NCI-H526 (cell line): Measurements from ENCODE around the gene TRIM37.
A peak's percentile ranks its signal among the peaks of the same experiment; 100 is the strongest.
"Not testable (repeated sequence)": the region's sequence is repeated elsewhere in the genome, so short reads cannot be mapped to it uniquely, and the experiment has no call there.

Source experiments
- DNase-seq, 2 experiments: peaks; one replicate each; lab custom pipeline; 2025; lab: John Stamatoyannopoulos, UW

TRIM37 gene

GRCh38 chr17:59111539-59111938 lies 4.9 kb upstream of the TRIM37 start:
- no peak for DNase-seq

DNA sequence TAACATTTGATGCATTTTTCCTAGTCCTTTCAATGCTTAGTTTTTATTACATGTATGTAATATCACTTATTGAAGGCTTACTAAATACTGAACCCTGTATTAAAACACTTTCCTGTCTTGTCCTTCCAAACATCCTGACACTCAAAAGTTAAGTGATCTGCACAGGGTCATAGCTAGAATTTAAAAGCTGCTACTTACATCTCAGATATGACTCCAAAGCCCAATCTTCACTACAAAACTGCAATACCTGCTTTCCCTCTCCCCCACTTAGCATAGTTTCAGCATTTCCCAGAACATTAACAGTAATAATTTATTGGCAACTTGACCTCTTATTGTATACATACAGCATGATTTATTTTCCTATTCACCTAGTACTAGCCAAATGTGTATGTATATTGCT lies 4.3 kb upstream of the TRIM37 start:
- no peak for DNase-seq

- no peak for DNase-seq
Measured at GRCh38 chr17:59108400-59109102, 1.9 kb upstream of the TRIM37 start.

- DNase-seq: no peak
Measured at GRCh38 chr17:59107306-59107670, 608 bp upstream of the TRIM37 start.

DNA sequence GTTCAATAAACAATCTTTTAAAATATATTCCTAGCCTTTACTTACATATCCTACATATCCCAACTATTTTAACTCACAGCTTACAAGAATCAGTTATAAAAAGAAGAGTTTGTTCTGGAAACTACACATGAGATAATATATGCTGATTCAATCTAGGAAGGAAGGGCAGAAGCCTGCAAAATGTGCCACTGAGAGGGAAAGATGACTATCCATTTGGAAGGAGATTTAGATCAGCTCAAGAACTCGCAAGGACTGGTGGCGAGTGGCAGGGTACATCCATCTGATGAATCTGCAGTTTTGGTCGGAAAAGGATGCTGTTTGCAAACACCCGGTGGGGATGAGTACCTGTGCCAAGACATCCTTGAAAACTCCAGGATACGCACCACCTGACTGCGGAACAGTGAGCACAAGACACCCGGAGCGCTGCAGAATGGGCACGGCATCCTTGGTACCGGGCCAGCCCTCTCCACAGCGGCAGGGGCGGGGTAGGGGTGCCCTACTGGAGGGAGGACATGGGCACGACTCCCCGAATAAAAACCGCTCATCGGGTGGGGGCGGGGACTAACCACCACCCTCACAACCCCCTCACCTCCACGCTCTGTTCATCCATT lies 723 bp downstream of the TRIM37 start:
- peak; percentile 68 to 71 for DNase-seq

- DNase-seq: no peak
Measured at GRCh38 chr17:59101178-59101577, 5.5 kb downstream of the TRIM37 start.

DNA sequence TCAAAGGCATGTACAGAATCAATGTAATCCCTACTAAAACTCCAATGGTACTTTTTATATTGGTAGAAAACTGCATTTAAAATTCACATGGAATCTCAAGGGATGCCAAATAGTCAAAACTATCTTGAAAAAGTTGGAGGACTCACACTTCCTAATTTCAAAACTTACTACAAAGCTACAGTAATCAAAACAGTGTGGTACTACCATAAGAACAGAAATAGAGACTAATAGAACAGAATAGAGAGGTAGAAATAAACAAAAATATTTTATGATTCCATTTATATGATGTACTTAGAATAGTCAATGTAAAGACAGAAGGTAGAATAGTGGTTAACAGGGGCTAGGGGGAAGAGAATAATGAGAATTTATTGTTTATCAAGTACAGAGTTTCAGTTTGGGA lies 8.8 kb downstream of the TRIM37 start:
- no peak for DNase-seq

DNA sequence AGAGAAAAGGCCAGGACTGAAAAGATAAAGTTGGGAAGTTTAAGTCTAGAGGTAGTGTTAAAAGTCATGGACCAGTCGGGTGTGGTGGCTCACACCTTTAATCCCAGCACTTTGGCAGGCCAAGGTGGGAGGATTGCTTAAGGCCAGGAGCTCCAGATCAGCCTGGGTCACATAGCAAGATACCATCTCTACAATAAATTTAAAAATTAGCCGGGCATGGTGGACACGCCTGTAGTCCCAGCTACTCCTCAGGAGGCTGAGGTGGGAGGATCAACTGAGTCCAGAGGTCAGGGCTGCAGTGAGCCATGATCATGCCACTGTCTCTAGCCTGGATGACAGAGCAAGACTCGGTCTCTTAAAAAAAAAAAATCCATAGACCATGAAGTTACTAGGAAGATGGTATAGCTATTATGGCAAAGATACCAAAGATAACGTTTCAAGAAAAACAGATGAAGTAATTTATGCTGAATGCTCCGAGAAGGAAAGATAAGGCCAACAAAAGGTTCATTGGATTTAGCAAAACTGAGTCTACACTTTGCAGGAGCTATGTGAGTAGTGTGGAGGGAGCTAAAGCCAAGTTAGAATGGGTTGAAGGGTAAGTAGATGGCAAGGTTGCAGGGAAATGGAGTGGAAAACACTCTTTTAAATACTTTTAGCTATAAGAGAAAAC lies 11.7 kb downstream of the TRIM37 start:
- no peak for DNase-seq

DNA sequence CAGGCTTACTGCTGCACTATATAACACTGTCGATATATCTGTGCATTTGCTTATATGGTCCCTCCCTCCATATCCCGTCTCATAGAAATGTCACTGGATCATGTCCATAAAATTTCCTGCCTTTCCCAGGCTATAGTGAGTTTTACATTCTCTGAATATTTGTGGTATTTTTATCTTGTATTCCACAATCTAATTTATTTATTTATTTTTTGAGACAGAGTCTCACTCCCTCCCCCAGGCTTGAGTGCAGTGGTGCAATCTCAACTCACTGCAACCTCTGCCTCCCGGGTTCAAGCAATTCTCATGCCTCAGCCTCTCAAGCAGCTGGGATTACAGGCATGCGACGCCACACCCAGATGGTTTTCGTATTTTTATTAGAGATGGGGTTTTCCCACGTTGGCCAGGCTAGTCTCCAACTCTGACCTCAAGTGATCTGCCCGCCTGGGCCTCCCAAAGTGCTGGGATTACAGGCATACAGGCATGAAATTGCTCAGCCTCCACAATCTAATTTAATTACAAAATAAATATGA lies 12.9 kb downstream of the TRIM37 start:
- no peak for DNase-seq

DNA sequence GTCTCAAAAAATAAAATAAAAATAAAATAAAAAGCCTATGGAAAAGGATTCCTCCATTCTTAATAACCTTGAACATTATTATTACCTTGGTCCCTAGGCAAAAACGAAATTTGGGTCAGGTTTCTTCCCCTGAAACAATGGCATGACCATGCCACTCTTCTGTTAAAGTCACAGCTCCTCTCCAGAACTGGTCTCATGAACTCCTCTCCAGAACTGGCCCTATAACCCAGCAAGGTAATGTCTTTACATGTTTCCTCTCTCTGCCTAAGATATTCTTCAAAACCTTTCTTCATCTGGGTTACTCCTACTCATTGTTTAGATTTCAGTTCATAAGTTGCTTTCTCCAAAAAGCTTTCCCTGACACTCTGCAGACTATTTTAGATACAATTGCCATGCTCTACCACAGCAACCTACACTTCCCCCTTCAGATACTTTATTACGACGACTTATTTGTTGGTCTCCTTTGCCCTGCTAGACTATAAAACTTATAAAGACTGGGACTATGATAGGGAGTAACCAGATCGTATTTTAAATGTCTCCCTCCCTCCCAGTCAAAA lies 13.5 kb downstream of the TRIM37 start:
- no peak for DNase-seq

DNA sequence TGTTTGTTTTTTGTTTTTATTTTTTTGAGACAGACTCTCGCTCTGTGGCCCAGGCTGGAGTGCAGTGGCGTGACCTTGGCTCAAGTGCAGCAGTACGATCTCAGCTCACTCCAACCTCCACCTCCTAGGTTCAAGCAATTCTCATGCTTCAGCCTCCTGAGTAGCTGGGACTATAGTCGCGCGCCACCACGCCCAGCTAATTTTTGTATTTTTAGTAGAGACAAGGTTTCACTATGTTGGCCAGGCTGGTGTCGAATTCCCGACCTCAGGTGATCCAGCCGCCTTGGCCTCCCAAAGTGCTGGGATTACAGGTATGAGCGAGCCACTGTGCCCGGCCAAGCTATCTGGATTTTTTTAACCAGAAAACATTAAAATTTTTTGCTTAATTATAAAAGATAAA lies 16.1 kb downstream of the TRIM37 start:
- not testable (repeated sequence) for DNase-seq

DNA sequence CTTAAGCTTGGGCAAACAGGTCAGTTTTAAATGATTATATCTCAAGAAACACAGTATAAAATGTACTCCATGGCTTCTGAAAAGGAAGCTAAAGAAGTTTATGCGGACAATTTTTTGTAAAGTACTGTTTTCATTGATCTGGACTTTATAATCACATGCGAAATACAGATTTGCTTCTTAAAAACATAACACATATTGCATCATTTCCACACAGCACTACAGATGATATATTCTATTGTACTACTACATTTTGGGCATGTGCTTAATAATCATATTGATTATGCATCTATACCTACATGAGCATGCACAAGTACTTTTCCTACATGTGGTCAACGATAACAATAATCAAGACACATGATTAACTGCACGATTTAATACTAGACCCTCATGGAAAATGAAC lies 22.5 kb downstream of the TRIM37 start:
- DNase-seq: no peak

DNA sequence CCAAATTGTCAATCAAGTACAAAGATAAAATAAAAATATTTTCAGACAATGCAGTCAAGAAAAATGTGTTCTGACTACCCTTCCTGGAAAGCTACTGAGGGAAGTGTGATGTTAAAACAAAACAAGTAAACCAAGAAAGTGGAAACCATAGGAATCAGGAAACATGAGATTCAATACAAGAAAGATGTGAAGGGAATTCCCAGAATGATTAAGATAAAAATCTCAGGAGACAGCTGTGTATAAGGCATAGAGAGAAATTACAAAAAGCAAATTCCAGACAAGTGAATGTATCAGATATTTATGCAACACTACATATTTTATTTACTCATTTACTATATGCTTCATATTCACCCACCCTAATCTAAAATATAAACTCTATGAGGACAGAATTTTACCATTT lies 32.2 kb downstream of the TRIM37 start:
- DNase-seq: no peak

GRCh38 chr17:59073972-59074371 lies 32.7 kb downstream of the TRIM37 start:
- DNase-seq: no peak

DNA sequence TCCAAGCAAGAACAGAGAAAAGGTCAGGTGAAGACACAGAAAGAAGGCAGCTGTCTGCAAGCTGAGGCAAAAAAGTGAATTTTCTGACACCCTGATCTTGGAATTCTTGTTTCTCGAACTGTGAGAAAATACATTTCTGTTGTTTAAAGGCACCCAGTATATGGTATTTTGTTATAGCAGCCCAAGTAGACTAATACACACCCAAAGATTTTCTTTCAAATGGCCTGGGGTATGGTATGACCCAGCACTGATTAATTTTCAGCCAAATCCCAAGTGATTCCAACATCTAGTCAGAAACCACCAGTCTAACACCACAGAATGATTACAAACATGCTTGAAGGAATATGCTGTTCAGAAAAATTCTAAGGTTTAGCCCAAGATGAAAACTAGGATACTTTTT lies 36.8 kb downstream of the TRIM37 start:
- DNase-seq: no peak

- no peak for DNase-seq
Measured at GRCh38 chr17:59067756-59068155, 38.9 kb downstream of the TRIM37 start.

DNA sequence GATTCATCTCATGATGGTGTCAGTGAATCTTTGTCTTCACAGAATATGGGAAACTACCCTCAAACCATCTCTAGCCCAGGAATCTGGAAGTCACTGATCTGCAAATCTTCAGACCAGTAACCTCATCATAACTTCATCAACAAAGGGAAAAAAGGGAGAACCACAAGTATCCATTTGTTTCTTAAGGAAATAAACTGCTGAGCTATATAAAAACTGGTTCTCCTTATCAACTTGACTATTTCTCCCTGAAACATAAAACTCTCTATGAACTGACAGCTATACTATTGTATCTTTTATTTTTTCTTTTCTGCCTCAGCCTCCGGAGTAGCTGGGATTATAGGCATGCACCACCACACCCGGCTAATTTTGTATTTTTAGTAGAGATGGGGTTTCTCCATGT lies 39.3 kb downstream of the TRIM37 start:
- DNase-seq: no peak

DNA sequence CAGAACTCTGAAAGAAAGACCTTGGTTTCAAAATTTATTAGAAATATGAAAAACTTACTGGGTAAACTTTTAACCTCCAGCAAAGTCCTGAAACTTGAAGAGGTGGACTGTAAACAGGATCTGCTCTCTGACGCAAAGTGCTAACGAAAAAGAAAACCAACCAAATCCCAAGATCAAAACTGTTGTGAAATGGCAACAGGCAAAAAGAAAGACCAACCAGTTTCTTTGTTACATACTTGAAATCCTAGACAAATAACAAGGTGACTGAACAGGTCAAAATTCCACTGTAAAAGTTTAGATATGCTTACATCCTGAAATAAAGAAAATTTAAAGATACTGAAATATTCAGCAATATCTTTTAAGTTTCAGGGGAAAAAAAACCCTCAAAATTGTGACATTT lies 44.2 kb downstream of the TRIM37 start:
- no peak for DNase-seq

- no peak for DNase-seq
Measured at GRCh38 chr17:59056857-59057256, 49.8 kb downstream of the TRIM37 start.

- DNase-seq: no peak
Measured at GRCh38 chr17:59049798-59050197, 56.9 kb downstream of the TRIM37 start.

- DNase-seq: no peak
Measured at GRCh38 chr17:59047616-59048015, 59.1 kb downstream of the TRIM37 start.

- DNase-seq: no peak
Measured at GRCh38 chr17:59046192-59046591, 60.5 kb downstream of the TRIM37 start.

- DNase-seq: no peak
Measured at GRCh38 chr17:59038734-59039133, 67.9 kb downstream of the TRIM37 start.
